Hippocampal formation (tissue), 2 donors: ENCODE results near the gene CTAGE6.
"Not testable (repeated sequence)": the region's sequence is repeated elsewhere in the genome, so short reads cannot be mapped to it uniquely, and the experiment has no call there.

ENCODE experiments used
- DNase-seq, 2 donors: peaks; one replicate each; lab custom pipeline; 2025; lab: John Stamatoyannopoulos, UW

The CTAGE6 gene

GRCh38 chr7:143757596-143757995 is at the start of gene CTAGE6:
CTAGE6 (minus strand) TSS chr7:143757696; CDS start chr7:143757658, 38 bp downstream.
- DNase-seq = not testable (repeated sequence)

- not testable (repeated sequence) for DNase-seq
Observed at GRCh38 chr7:143806664-143807071, 49.2 kb upstream of the CTAGE6 start.

- not testable (repeated sequence) for DNase-seq
Observed at GRCh38 chr7:143797896-143798290, 40.4 kb upstream of the CTAGE6 start.

- not testable (repeated sequence) for DNase-seq
Observed at GRCh38 chr7:143797119-143797895, 39.8 kb upstream of the CTAGE6 start.

- not testable (repeated sequence) for DNase-seq
Observed at GRCh38 chr7:143795653-143796052, 38.2 kb upstream of the CTAGE6 start.

GRCh38 chr7:143792633-143793032 is 35.1 kb upstream of the CTAGE6 start:
- not testable (repeated sequence) for DNase-seq

GRCh38 chr7:143785415-143786182 is 28.1 kb upstream of the CTAGE6 start:
- not testable (repeated sequence) for DNase-seq

- not testable (repeated sequence) for DNase-seq
Observed at GRCh38 chr7:143779591-143779990, 22.1 kb upstream of the CTAGE6 start.

GRCh38 chr7:143772738-143773468 is 15.4 kb upstream of the CTAGE6 start:
- not testable (repeated sequence) for DNase-seq

GRCh38 chr7:143767531-143767930 is 10.0 kb upstream of the CTAGE6 start:
- not testable (repeated sequence) for DNase-seq

- DNase-seq = not testable (repeated sequence)
Observed at GRCh38 chr7:143765678-143766077, 8.2 kb upstream of the CTAGE6 start.

GRCh38 chr7:143763065-143763464 is 5.6 kb upstream of the CTAGE6 start:
- DNase-seq = not testable (repeated sequence)

- not testable (repeated sequence) for DNase-seq
Observed at GRCh38 chr7:143745340-143745739, 12.2 kb downstream of the CTAGE6 start.

GRCh38 chr7:143737037-143737819 is 20.3 kb downstream of the CTAGE6 start:
- DNase-seq = peak in 1 of 2 donors; percentile 47

- DNase-seq = no peak
Observed at GRCh38 chr7:143735962-143736361, 21.5 kb downstream of the CTAGE6 start.

GRCh38 chr7:143733876-143734275 is 23.6 kb downstream of the CTAGE6 start:
- no peak for DNase-seq

GRCh38 chr7:143728333-143728862 is 29.1 kb downstream of the CTAGE6 start:
- DNase-seq = no peak

- not testable (repeated sequence) for DNase-seq
Observed at GRCh38 chr7:143727561-143727960, 29.9 kb downstream of the CTAGE6 start.

GRCh38 chr7:143726143-143726542 is 31.4 kb downstream of the CTAGE6 start:
- DNase-seq = not testable (repeated sequence)

- not testable (repeated sequence) for DNase-seq
Observed at GRCh38 chr7:143720335-143720734, 37.2 kb downstream of the CTAGE6 start.
